Activated T-helper 1 cell treated with anti-CD3 and anti-CD28 coated beads, Interleukin-2, amount 50 U/mL, for 16 hours (primary cell): Measurements from ENCODE around the gene STAT5A.
"Not testable (repeated sequence)": the region's sequence is repeated elsewhere in the genome, so short reads cannot be mapped to it uniquely, and the experiment has no call there.

Source experiments
- DNase-seq, 2 donors: peaks; one replicate each; pipeline ENCODE4 v3.0.0-alpha.2; 2020; ENCODE audit warnings: low read depth in 1 of 2, low spot score in 1 of 2

Gene STAT5A

GRCh38 chr17:42323268-42323773, 35.0 kb downstream of the STAT5A start:
- DNase-seq = no peak

GRCh38 chr17:42325026-42325425, 36.7 kb downstream of the STAT5A start:
- DNase-seq = no peak

- no peak for DNase-seq
These were observed 41.0 kb downstream of the STAT5A start for GRCh38 chr17:42329025-42329976.

- DNase-seq = no peak
These were observed 44.8 kb downstream of the STAT5A start for GRCh38 chr17:42333053-42333452.

GRCh38 chr17:42334677-42335076, 46.4 kb downstream of the STAT5A start:
- no peak for DNase-seq

GRCh38 chr17:42337442-42337841, 49.1 kb downstream of the STAT5A start:
- DNase-seq = peak; percentile 35 to 72

- DNase-seq = no peak
These were observed 50.2 kb downstream of the STAT5A start for GRCh38 chr17:42338427-42338985.

- DNase-seq = no peak
These were observed 50.9 kb downstream of the STAT5A start for GRCh38 chr17:42339221-42339620.

GRCh38 chr17:42340691-42341127, 52.4 kb downstream of the STAT5A start:
- DNase-seq = peak in 1 of 2 donors; percentile 11

GRCh38 chr17:42341568-42341967, 53.3 kb downstream of the STAT5A start:
- DNase-seq = no peak

GRCh38 chr17:42342242-42343008, 54.1 kb downstream of the STAT5A start:
- DNase-seq = peak in 1 of 2 donors; percentile 20

GRCh38 chr17:42345396-42346073, 57.2 kb downstream of the STAT5A start:
- no peak for DNase-seq

- DNase-seq = no peak
These were observed 58.2 kb downstream of the STAT5A start for GRCh38 chr17:42346481-42346880.

GRCh38 chr17:42347198-42347597, 58.9 kb downstream of the STAT5A start:
- DNase-seq = no peak

GRCh38 chr17:42347606-42348005, 59.3 kb downstream of the STAT5A start:
- DNase-seq = no peak

GRCh38 chr17:42348104-42348503, 59.8 kb downstream of the STAT5A start:
- DNase-seq = no peak

GRCh38 chr17:42354956-42355843, 66.9 kb downstream of the STAT5A start:
- DNase-seq = no peak

- DNase-seq = no peak
These were observed 70.1 kb downstream of the STAT5A start for GRCh38 chr17:42358434-42358833.

- no peak for DNase-seq
These were observed 70.8 kb downstream of the STAT5A start for GRCh38 chr17:42359133-42359532.

GRCh38 chr17:42360388-42360787, 72.1 kb downstream of the STAT5A start:
- not testable (repeated sequence) for DNase-seq
